Right renal cortex interstitium (tissue), 3 donors: Measurements from ENCODE around the gene DPY30. TPM values are rescaled to one million over a fixed set of nuclear protein-coding genes. Genes with fewer than 3 reads are reported as not detected.

Experiments
- DNase-seq, 3 donors: peaks; one replicate each; pipeline ENCODE4 v3.0.0-alpha.2; 2013; ENCODE audit warnings: low read depth in 3 of 3, low spot score in 2 of 3
- polyA plus RNA-seq, 3 donors: library from polyadenylated mRNA; unstranded; fragments of 120-200 nt; gene quantifications; one replicate each; pipeline ENCODE4 v1.2.1, GENCODE V29; 2013; ENCODE audit not compliant: insufficient read length in 3 of 3

DPY30 gene
- polyA plus RNA-seq, 3 donors = 110 to 119 (median 115) TPM

DNA sequence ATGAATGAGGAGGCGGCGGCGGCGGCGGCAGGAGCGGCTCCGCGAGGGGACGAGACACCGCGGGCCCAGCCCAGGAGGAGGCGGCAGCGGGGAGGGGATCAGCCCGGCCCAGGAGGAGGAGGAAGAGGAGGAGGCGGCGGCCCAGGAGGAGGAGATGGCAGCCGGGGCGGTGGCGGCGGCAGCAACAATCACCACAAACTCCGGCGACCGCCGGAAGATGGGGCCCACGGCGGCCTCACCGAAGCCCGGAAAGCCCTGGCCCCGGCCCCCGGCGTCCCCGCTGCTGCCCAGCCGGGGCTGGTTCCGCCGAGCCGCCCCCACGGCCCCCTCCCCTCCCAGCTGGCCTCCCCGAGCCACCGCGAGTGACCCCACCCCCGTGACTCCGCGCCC lies 29.3 kb downstream of the DPY30 start:
- peak in 1 of 3 donors; percentile 6 for DNase-seq

DNA sequence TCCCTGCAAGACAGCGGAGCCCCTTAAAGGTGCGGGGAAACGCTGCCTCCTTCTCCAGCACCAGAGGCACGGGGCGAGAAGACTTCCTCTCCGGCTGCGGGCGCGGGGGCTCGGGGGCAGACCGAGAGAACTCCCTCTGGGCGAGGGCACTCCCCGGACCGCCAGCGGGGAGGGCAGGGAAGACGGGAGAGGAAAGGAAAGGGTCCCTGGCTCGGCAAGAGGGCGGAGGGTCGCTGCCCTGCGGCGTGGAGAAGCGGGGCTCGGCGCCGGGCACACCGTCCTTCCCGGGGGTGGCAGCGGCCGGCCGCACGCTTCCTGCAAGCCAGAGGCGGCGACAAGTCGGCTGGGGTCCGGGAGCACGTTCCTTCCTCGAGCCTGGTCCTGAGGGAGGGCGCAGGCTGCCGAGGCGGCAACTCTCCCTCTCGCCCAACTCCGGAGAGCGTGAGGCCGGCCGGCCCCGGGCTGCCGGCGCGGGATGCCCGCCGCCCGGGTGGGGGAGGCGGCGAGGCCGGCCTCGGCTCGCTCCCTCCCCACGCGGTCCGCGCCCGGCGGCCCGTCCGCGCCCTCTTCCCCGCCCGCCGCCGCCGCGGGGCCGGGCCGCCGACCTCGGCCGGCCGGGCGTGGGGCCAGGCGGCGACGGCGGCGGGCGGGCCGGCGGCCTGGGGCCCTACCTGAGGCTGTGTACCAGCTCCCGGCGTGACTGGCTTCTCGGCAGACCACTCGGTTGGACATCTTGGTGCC lies 29.9 kb downstream of the DPY30 start:
- DNase-seq = peak in 1 of 3 donors; percentile 8

DNA sequence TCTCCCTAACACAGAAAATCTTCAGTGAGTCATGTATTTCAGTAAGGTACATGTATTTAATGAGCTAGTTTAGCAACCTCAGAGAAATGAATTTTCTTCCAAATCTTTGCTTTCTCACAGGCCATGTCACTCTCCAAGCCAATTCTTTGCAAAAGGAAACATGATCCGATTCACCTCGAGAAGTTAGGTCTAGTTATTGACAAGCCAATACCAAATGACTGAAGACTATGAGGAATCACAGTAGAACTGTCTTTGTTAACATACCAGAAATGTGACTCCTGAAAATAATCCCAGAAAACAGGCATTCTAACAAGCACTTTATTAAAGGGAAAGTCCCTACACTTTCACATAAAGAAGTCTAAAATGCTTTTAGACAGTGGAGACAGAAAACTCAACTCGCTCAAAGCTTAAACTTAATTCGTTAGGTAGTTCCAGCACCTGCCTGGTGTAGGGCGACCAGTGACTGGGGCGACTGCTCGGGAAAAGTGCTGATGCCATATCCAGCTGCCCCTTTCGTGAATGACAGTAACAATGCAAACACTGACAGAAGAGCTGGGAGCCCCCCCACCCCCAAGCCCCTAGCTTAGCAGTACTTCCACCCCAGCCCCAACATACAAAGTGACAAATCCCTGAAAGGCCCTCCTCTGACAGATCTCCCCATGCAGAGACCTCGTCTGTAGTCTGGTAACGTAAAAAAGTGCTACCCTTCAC lies 30.6 kb downstream of the DPY30 start:
- peak in 1 of 3 donors; percentile 15 for DNase-seq

- no peak for DNase-seq
These were observed 32.5 kb downstream of the DPY30 start for GRCh38 chr2:32007121-32007391.

- no peak for DNase-seq
These were observed 34.1 kb downstream of the DPY30 start for GRCh38 chr2:32005371-32005976.

GRCh38 chr2:32003791-32004190 lies 35.8 kb downstream of the DPY30 start:
- DNase-seq = no peak

DNA sequence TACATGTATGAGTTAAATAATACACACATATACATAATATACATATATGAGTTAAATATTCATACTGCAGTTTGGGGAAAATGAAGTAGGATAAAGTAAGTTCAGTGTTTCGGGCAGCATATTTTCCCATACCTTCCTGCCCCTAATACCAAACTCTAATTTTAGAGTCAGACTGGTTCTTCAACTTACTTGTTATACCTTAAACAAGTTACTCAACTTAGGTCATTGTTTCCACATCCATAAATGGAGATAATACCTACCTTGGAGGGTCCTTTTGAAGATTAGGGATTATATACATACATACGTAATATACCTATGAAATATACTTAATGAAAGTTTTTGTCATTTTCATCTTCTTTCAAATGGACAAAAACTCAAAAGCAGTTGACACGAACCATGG lies 37.2 kb downstream of the DPY30 start:
- no peak for DNase-seq

GRCh38 chr2:31999438-31999837 lies 40.2 kb downstream of the DPY30 start:
- no peak for DNase-seq

DNA sequence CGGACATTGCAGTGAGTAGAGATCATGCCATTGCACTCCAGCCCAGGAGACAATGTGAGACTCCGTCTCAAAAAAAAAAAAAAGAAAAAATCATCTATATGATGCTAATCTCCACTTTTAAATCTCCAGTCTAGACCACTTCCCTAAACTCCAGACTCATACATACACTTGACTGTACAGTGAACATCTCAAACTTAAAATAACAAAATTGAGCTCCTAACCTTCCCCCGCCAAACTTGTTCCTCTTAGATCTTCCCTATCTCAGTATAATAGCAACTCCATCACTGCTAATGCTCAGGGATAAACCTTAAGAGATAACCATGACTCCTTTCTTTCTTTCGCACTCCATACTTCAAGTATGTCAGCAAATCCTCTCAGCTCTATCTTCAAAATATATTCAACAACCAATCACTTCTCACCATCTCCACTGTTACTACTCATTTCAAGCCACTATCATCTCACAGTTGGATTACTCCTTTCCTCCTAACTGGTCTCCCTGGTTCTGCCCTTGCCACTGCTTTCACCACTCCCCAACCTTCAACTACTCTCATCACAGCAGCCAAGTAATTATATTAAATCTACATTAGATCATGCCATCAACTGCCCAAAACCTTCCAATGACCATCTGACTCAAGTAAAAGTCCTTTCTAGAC lies 40.7 kb downstream of the DPY30 start:
- DNase-seq = no peak

GRCh38 chr2:31997653-31998052 lies 42.0 kb downstream of the DPY30 start:
- no peak for DNase-seq

- DNase-seq = no peak
These were observed 42.9 kb downstream of the DPY30 start for GRCh38 chr2:31996571-31997150.

GRCh38 chr2:31992934-31993333 lies 46.7 kb downstream of the DPY30 start:
- DNase-seq = no peak

DNA sequence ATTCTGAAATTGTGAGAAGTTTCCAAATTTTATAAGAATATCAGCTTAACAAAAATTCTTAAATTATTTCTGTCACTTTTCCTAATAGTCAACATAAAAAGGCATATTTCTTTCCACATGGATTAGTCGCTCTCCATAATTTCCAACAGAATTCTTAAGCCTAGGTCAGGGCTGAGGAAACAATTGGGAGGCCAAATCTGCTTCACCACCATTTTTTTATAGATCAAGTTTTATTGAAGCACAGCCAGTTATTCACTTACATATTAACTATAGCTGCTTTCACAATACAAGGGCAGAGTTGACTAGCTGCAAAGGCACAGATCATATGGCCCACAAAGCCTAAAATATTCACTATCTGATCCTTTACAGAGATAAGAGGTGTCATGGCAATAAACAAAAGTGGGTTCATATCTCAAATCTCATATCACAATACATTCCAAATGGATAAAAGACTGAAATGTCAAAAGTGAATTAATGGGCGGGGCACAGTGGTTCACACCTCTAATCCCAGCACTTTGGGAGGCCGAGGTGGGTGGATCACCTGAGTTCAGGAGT lies 47.5 kb downstream of the DPY30 start:
- no peak for DNase-seq

DNA sequence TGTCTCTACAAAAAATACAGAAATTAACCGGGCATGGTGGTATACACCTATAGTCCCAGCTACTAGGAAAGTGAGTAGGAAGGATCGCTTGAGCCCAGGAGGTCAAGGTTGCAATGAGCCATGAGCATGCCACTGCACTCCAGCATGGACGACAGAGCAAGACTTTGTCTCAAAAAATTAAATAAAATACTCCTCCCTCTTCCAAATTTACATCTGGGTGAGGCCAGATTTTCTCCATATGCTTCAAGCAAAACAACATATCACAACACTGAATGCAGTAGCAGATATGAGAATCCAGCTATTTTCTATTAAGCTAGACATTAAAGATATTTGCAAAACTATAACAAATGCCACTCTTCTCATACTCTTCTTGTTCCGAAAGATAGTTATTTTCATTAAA lies 49.7 kb downstream of the DPY30 start:
- DNase-seq = no peak

DNA sequence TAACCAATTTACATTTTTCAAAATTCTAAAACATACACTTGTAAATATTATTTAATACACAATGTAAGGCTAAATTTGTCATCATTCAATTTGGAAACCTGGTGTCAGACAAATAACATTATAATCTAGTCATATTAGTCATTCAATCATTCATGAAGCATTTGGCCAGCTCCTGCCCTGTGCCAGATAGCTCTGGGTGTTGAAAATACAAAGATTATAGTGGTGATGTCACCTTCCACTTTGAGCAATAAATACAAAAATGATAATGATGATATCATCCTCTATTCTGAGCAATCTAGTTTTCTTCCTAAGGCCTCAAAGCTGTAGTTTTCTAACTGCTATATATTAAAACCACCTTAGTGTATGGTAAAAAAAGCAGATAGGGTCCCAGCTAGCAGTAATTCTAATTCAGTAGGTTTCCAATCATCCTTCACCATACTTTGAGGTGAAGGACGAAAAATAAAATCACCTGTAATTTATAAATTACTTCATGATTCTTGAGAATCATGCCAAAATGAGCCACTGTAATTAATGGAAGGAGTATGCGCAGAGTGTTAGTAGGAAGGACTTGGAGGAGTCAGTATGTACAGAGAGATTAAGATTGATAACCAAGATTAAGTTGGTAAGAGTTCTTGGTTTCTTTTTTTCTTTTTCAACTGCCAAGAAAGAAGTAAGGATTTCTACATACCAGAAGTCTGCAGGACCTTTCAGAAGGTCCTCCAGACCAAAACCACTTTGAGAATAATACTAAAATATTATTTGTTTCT lies 52.0 kb downstream of the DPY30 start:
- DNase-seq = no peak

DNA sequence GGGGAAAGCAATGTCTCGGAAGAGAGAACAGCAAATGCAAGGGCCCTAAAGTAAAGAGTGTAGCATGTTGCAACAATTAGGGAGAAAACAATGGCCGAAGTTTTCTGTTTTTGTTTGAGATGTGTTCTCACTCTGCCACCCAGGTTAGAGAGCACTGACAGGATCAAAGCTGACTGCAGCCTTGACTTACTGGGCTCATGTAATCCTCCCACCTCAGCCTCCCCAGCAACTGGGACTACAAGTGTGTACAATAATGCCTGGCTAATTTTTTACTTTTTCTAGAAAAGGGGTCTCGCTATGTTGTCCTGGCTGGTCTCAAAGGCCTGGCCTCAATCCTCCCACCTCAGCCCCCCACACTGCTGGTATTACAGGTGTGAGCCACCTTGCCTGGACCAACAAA lies 52.7 kb downstream of the DPY30 start:
- DNase-seq = no peak

- DNase-seq = no peak
These were observed 55.7 kb downstream of the DPY30 start for GRCh38 chr2:31983762-31984467.

GRCh38 chr2:31980674-31981356 lies 58.8 kb downstream of the DPY30 start:
- DNase-seq = no peak

DNA sequence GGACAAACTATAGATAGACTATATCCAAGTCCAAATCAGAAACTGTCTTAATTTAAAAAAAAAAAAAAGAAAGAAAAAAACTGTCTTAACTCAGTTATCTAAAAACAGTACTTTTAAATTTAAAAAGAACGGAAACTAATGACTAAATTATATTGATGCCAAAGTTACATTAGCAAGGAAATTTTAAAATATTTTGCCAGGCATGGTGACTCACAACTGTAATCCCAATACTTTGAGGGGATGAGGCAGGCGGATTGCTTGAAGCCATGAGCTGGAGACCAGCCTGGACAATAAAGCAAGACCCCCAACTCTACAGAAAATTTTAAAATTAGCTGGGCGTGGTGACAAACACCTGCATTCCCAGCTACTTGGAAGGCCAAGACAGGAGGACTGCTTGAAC lies 59.6 kb downstream of the DPY30 start:
- DNase-seq = no peak
